SW 1271 (cell line): ENCODE results near the gene TNRC6B.
"Not testable (repeated sequence)": the region's sequence is repeated elsewhere in the genome, so short reads cannot be mapped to it uniquely, and the experiment has no call there.

Experiments used
- DNase-seq, 2 experiments: peaks; one replicate each; lab custom pipeline; 2025; lab: John Stamatoyannopoulos, UW

Gene TNRC6B

GRCh38 chr22:40364431-40364830 is 186.7 kb downstream of the TNRC6B start:
- no peak for DNase-seq

DNA sequence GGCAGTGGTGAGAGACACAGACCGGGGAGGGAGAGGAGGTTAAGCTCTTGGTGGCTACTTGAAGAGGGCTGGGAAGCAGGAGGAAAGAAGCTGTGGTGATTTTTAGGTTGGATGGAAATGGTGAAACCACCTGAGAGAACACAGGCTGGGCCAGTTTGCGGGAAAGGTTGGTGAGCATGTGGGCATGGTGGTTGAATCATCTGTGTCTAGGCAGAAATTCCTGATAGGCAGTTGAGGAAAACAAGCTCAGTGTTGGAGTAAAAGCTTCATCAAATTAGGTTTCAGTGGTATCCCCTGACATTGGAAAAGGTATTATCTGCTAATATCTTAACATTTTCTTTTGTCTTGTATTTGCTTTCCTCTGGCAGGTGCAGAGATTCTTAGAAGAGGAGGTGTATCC is 188.3 kb downstream of the TNRC6B start:
- no peak for DNase-seq

DNA sequence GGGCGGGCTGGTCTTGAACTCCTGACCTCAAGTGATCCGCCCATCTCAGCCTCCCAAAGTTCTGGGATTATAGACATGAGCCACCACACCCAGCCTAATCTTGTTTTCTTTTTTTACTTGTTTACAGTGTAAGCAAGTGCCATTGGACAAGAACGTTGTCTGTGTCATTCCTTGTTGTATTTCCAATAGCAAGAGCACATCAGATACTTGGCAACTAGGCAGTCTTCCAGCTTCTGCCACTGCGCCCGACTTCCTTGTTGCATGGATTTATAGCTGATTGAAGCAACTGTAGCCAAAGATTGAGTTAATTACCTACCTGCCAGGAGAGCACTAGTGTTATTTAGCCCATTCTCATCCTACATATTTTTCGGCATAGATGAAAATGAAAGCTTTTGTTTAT is 189.6 kb downstream of the TNRC6B start:
- no peak for DNase-seq

DNA sequence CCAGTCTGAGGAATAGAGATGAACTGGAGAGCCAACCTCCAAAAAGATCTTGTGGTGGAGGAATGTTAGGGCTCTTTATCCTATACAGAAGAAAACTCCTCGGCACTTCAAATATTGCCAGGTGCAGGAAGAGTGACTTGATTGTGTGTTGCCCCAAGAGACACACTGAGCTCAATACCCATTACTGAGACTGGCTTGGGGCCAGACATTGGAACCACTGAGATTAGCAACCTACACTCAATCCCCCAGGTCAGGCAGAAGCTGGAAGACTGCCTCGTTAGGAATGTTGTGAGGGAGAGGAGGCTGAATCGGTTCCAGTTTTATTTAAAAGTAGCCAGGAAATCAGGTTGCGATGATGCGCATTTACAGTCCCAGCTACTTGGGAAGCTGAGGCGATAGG is 190.3 kb downstream of the TNRC6B start:
- DNase-seq: no peak

GRCh38 chr22:40368836-40369235 is 191.1 kb downstream of the TNRC6B start:
- no peak for DNase-seq

DNA sequence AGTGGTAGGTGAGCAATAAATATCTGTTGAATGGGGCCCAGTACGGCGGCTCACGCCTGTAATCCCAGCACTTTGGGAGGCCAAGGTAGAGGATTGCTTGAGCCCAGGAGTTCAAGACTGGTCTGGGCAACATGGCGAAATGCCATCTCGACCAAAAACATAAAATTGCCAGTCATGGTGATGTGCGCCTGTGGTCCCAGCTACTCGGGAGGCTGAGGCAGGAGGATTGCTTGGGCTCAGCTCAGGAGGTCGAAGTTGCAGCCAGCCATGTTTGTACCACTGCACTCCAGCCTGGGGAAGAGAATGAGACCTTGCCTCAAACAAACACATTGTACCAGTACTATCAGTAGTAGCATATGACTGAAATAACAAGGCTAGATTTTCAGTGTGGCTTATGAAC is 196.8 kb downstream of the TNRC6B start:
- DNase-seq: no peak

GRCh38 chr22:40376149-40376548 is 198.4 kb downstream of the TNRC6B start:
- no peak for DNase-seq

- no peak for DNase-seq
Measured at GRCh38 chr22:40377931-40378330, 200.2 kb downstream of the TNRC6B start.

DNA sequence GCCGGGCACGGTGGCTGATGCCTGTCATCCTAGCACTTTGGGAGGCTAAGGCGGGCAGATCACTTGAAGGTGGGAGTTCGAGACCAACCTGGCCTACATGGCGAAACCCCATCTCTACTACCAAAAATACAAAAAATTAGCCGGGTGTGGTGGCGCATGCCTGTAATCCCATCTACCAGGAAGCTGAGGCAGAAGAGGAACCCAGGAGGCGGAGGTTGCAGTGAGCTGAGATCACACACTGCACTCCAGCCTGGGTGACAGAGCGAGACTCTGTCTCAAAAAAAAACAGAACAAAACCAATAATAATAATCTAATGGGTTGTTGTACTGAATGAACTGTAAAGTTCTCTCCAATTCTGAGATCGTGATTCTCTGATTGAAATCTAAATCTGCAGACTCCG is 200.7 kb downstream of the TNRC6B start:
- not testable (repeated sequence) for DNase-seq

DNA sequence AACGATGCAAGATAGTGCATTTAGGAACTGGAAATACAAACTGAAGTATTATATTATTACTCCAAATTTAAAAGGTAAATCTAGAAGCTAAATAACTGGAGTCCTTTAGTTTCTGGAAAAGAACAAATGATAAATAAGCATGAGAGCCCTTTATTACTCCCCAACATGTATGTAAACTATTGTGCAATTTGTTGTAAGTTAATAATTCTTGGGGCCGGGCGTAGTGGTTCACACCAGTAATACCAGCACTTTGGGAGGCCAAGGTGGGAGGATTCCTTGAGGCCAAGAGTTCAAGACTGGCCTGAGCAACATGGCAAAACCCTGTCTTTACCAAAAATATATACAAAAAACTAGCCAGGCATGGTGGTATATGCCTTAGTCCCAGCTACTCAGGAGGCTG is 203.7 kb downstream of the TNRC6B start:
- no peak for DNase-seq

- no peak for DNase-seq
Measured at GRCh38 chr22:40383905-40384304, 206.2 kb downstream of the TNRC6B start.

GRCh38 chr22:40385036-40385782 is 207.5 kb downstream of the TNRC6B start:
- DNase-seq: no peak
